Lower leg skin (tissue), 4 donors: ENCODE data around the gene ST3GAL3. TPM values are rescaled to one million over a fixed set of nuclear protein-coding genes. Genes with fewer than 3 reads are reported as not detected.

Experiments used
- DNase-seq, 2 donors: peaks; one replicate each; pipeline ENCODE4 v3.0.0-alpha.2; 2019; ENCODE audit warnings: low spot score in 2 of 2
- H3K4me3 ChIP-seq: fragments of 200-600 bp; sonication (generic); 2 replicates; pipeline ENCODE4 v1.5.1; 2017; ENCODE audit warnings: mild to moderate bottlenecking, low read depth; ENCODE audit not compliant: poor library complexity, severe bottlenecking
- POLR2A ChIP-seq, 2 donors: fragments of 450-650 bp; IDR thresholded peaks; one replicate each; pipeline ENCODE4 v1.6.1; 2016 to 2017; ENCODE audit warnings: antibody characterized with exemption in 2 of 2, mild to moderate bottlenecking in 1 of 2, moderate library complexity in 1 of 2
- WGBS, 2 donors: methylation state at CpG; one replicate each; pipeline ENCODE4 v1.1.5; 2018; 5-methylcytosine and 5-hydroxymethylcytosine counted together
- intact Hi-C: fragments of 100-400 bp; cut with DNase I; formaldehyde crosslinking; loops from one replicate; pipeline ENCODE4 v1.15.0; 2023; ENCODE audit warnings: low total_unique reads
- total RNA-seq, 4 donors: library from RNA; depleted of rRNA; stranded (reverse); fragments of >200 nt; gene quantifications; one replicate each; pipeline ENCODE4 v1.1.0, GENCODE V29; 2016
- TF ChIP-seq, protein P1 (sequence below), 3 donors: fragments of 450-650 bp; IDR thresholded peaks; one replicate each; pipeline ENCODE4 v1.5.1; 2016; ENCODE audit warnings: antibody characterized with exemption in 3 of 3, mild to moderate bottlenecking in 3 of 3, moderate library complexity in 2 of 3

Gene ST3GAL3
- total RNA-seq, 4 donors from 2014 or later: 6.9 to 10.5 (median 8.0) TPM

DNA sequence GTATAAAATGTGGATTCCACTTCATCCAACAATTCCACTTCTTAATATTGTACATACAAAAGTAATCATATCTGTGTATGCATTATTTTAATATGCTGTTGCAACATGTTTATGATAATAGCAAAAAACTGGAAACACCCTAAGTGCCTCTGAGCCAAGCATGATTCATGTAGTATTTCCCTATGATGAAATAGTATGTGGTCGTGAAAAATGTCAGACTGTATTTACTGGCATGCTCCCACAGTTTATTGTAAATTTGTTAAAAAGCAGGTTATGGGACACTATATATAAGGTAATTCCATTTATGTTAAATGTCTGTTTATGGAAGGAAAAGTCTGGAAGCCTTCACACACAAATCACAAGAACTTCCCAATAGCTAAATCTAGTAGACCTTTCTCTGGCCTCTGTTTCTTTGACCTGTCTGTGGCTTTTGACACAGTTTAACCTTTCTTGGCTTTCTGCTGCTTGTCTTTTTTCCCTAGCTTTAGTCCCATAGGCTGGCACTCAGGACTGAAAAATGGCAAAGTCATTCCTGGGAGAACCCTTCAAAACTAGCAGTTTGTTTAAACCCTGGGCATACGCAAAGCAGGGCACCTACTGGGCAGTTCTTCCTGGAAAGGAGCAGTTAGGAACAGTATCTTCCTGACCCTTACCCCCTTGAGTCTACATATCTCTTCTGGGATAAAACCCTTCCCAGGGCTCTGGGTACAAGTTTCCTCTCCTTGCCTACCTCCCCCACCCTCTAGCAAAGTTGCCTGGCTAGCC is 160.8 kb downstream of the ST3GAL3 start:
- intact Hi-C loops: no loop called here
- no peak for DNase-seq
- no peak for TF ChIP-seq POLR2A (IDR thresholded peaks at IDR 0.05)
- TF ChIP-seq, protein P1, sequence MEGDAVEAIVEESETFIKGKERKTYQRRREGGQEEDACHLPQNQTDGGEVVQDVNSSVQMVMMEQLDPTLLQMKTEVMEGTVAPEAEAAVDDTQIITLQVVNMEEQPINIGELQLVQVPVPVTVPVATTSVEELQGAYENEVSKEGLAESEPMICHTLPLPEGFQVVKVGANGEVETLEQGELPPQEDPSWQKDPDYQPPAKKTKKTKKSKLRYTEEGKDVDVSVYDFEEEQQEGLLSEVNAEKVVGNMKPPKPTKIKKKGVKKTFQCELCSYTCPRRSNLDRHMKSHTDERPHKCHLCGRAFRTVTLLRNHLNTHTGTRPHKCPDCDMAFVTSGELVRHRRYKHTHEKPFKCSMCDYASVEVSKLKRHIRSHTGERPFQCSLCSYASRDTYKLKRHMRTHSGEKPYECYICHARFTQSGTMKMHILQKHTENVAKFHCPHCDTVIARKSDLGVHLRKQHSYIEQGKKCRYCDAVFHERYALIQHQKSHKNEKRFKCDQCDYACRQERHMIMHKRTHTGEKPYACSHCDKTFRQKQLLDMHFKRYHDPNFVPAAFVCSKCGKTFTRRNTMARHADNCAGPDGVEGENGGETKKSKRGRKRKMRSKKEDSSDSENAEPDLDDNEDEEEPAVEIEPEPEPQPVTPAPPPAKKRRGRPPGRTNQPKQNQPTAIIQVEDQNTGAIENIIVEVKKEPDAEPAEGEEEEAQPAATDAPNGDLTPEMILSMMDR (IDR thresholded peaks at IDR 0.05): no peak
- 11 to 53% methylated on average over 2 of the region's 2 CpGs for WGBS, 2 donors
- no peak overlapping the region for H3K4me3 ChIP-seq

DNA sequence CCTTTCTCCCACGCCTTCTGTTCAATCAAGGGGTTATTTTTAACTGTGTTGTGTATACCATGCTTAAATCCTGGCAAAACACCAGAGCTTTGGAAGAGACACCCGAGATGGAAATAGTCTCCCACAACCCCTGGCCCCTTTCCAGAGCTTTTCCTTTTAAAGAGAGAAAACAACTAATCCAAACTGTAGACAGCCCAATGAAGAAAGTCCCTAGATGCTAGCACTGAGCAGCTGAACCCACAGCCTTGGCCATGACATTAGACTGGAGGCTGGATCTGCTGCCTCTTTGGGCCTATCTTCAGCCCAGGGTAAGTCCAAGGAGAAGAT is 161.4 kb downstream of the ST3GAL3 start:
- TF ChIP-seq, protein P1 (IDR thresholded peaks at IDR 0.05): no peak
- TF ChIP-seq POLR2A (IDR thresholded peaks at IDR 0.05): no peak
- intact Hi-C loops: no loop called here
- no peak for DNase-seq
- 39 to 43% methylated on average over 2 of the region's 2 CpGs for WGBS, 2 donors
- no peak overlapping the region for H3K4me3 ChIP-seq

DNA sequence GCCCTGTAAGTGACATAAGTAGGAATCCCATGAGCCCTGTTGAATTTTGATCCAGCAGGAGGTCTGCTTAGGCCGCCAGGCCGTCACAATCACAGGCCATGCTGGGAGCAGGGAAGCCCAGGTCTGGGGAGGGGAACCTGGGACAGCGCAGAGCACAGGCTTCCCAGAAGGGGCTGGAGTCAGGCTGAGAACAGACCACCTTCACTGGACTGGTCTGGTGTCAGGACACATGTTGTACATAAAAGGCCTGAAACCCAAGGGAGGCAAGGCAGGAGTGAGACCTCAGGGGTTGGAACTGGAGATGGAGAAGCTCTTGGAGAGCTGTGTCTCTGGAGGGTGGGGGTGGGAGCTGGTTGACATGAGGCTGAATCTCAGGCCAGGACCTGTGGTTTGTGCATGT is 163.0 kb downstream of the ST3GAL3 start:
- DNase-seq: no peak
- no peak overlapping the region for H3K4me3 ChIP-seq
- TF ChIP-seq, protein P1 (IDR thresholded peaks at IDR 0.05): no peak
- no peak for TF ChIP-seq POLR2A (IDR thresholded peaks at IDR 0.05)
- intact Hi-C loops: no loop called here
- 90 to 93% methylated on average over 3 of the region's 3 CpGs for WGBS, 2 donors

DNA sequence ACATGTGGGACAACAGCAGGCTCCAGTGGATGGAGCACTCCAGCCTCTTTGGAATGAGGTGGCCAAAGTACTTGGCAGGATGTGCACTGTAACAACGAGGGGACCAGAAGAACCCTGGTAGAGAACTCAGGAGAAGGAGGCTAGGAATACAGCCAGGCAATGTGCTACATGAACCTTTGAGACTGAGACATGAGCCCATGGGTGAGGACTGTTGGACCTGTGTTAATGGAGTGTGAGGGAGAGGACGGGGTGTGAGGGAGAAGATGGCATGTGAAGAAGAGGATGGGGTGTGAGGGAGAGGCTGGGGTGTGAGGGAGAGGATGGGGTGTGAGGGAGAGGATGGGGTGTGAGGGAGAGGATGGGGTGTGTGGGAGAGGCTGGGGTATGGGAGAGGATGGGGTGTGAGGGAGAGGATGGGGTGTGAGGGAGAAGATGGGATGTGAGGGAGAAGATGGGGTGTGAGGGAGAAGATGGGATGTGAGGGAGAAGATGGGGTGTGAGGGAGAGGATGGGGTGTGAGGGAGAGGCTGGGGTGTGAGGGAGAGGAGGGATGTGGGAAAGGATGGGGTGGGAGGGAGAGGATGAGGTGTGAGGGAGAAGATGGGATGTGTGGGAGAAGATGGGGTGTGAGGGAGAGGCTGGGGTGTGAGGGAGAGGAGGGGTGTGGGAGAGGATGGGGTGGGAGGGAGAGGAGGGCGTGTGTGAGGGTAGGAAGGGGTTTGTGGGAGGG is 164.0 kb downstream of the ST3GAL3 start:
- intact Hi-C loops: no loop called here
- 75 to 85% methylated on average over 3 of the region's 3 CpGs for WGBS, 2 donors
- TF ChIP-seq POLR2A (IDR thresholded peaks at IDR 0.05): no peak
- DNase-seq: peak in 1 of 2 donors; percentile 48
- H3K4me3 ChIP-seq: no peak overlapping the region

DNA sequence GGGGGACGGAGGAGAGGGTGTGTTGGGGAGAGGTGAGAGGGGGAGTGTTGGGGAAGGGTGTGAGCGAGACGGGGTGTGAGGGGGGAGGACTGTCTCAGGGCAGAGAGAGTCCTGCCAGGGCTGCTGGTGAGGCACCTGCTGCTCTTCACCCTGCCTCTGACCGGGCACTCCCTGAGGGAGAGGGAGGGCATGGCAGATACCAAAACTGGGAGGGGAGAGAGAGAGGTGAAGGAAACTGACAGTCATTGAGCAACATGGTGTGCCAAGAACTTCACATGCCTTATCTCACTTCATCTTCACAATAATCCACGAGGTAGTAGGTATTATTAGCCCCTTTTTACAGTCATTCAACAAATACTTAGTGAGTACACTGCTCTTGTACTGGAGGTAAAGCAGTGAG is 164.9 kb downstream of the ST3GAL3 start:
- DNase-seq: peak in 1 of 2 donors; percentile 70
- intact Hi-C loops: no loop called here
- H3K4me3 ChIP-seq: no peak overlapping the region
- 55 to 56% methylated on average over 5 of the region's 5 CpGs for WGBS, 2 donors
- TF ChIP-seq, protein P1 (IDR thresholded peaks at IDR 0.05): no peak
- TF ChIP-seq POLR2A (IDR thresholded peaks at IDR 0.05): no peak

DNA sequence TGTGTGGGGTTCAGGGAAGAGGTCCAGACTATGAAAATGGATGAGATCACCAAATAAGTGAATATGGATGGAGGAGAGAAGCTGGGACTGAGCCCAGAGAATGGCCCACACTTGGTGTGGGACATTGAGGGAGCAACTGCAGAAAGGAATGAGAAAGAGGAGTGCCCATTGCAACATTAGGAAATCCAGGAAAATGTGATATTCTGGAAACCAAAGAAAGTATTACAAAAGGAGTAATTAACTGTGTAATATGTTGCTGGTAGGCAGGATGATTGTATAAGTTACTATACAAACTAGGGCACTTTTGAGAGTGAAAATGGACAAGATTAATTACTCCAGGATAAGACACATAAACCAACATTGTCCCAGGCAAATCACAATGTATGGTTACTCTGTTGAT is 166.5 kb downstream of the ST3GAL3 start:
- TF ChIP-seq POLR2A (IDR thresholded peaks at IDR 0.05): no peak
- TF ChIP-seq, protein P1 (IDR thresholded peaks at IDR 0.05): no peak
- H3K4me3 ChIP-seq: no peak overlapping the region
- intact Hi-C loops: no loop called here
- no peak for DNase-seq
